DMS 273 treated with DMSO at 0.1 percent for 48 hours (cell line): ENCODE results near the gene SLC35G2.
"Not testable (repeated sequence)": the region's sequence is repeated elsewhere in the genome, so short reads cannot be mapped to it uniquely, and the experiment has no call there.

Experiments
- DNase-seq: peaks from one replicate; lab custom pipeline; 2025; lab: John Stamatoyannopoulos, UW

The SLC35G2 gene

DNA sequence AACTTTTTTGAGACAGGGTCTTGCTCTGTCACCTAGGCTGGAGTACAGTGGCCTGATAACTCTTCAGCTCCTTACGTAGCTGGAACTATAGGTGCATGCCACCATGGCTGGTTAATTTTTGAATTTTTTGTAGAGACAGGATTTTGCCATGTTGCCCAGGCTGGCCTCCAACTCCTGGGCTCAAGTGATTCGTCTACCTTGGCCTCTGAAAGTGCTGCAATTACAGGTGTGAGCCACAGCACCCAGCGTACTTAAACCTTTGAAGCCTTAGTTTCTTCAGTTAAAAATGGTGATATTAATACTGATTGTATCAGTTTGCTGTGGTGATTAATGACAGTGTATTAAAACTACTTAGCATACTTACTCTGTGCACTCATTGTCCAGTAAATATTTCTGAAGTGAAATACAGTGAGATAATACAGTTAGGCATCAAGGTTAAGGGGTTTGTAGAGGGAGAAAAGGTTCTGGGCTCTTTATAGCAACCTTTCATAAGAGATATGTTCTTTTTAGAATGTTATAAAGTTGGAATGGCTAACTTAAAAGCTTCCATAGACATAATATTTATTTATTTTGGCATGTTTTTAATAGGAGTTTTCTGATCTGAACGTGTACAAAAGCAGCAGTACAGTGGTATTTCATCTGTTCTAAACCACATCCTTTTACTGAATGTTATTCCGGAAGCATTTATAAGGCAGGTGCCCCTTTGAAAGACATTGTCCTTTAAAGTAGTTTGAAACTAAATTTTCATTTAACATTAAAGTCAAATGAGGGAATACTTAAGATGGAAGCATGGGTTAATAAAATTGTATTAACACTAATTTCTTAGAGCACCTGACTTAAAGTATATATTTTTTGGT lies 66.7 kb downstream of the SLC35G2 start:
- no peak for DNase-seq

DNA sequence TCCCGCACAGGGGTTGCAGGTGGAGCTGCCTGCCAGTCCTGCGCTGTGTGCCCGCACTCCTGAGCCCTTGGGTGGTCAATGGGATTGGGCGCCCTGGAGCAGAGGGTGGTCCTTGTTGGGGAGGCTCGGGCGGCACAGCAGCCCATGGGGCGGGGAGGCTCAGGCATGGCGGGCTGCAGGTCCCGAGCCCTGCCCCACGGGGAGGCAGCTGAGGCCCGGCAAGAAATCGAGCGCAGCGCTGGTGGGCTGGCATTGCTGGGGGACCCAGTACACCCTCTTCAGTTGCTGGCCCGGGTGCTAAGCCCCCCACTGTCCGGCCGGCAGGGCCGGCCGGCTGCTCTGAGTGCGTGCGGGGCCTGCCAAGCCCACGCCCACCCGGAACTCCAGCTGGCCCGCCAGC lies 71.0 kb downstream of the SLC35G2 start:
- no peak for DNase-seq

DNA sequence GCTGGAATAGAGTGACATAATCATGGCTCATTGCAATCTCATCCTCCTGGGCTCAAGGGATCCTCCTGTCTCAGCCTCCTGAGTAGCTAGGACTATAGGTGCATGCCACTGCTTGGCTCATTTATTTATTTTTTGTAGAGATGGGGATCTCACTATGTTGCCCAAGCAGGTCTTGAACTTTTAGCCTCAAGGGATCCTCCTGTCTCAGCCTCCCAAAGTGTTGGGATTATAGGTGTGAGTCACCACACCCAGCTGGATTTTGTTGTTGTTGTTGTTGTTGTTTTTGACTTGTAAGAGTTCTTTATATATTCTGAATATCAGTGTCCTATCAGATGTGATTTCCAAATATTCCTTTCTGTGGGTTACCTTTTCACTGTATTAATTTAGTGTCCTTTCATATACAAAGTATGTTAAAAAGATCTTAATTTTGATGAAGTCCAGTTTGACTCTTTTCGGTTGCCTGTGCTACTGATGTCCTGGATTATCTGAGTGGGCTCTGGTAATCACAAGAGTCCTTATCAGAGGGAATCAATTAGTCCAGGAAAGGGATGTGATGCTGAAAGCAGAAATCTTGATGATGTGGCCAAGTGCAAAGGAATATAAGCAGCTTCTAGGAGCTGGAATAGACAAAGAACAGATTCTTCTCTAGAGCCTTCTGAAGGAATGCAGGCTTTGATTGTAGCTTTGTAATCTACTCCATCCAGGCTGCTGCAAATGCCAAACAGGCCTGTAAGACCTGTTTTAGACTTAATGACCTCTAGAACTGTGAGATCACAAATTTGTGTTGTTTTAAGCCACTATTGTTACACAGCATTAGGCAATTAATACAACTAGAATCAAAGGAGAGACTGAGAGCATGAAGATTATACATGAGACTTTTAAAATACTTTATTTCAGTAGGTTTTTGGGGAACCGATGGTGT lies 73.3 kb downstream of the SLC35G2 start:
- DNase-seq = no peak

DNA sequence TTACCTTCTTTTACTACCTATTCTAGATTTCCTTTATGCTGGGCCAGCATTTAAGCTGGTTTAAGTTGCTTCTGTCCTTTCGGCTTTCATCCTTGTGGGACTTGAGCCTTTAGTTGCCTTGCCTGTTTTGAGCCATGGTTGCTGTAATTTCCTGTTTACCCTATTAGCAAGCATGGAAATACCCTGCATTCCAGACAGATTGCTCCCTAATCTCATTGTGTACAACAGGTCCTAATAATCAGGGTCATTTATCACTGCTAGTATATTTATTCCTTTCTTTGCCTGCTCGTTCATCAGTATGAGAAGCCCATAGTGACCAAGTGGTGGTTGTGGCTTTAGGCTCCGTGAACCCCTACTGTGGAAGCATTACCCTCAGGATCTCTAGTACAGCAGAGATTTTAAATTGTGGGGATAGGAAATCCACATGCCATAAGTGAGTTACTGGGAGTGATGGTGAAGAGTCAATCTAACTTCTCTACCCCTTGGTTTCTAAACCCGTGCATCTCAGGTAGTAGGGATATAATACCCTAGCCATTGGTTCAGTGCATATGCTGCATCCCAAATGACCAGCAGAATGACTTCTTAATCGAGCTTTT lies 75.0 kb downstream of the SLC35G2 start:
- no peak for DNase-seq

DNA sequence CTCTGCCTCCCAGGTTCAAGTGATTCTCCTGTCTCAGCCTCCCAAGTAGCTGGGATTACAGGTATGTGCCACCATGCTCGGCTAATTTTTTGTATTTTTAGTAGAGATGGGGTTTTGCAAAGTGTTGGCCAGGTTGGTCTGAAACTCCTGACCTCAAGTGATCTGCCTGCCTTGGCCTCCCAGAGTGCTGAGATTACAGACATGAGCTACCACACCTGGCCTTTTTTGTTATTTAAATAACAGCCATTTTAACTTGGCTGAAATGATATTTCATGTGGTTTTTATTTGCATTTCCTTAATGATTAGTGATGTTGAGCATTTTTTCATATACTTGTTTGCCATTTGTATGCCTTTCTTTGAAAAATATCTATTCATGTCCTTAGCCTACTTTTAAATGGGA lies 78.2 kb downstream of the SLC35G2 start:
- DNase-seq = not testable (repeated sequence)

DNA sequence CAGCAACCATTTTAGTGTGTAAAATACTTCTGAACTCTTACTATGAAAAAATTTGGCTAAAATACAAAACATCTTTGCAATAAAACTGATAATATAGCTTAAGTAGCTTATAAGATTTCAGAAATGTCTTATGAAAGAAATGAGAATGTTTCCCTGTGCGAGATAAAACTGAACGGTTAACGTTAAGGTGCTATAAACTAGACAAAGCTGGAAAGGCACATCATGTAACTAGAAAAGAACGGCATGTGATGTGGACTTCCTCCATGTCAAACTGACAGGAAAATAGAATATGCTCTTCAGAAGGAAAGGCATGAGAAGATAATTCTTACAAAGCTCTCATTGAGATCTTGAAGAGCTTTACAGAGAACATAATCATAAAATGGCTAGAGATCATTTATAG lies 79.6 kb downstream of the SLC35G2 start:
- no peak for DNase-seq

DNA sequence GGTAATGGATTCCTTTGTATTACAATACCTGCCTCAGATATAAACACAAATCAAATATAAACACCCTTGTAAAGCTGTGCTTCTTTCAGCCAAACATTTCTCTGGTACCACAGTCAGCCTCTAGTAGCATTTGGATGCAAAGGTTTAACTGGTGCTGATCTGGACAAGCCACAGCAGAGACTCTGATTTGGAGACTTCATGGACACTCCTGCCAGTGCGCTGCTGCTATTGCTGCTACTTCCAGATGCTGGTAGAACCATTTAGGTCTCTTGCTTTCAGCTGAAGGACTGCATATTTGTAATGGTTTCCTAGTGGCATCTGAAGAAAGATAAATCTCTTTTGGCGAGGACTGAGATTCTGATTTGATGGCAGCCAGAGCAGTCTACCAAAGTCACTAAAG lies 80.0 kb downstream of the SLC35G2 start:
- no peak for DNase-seq

DNA sequence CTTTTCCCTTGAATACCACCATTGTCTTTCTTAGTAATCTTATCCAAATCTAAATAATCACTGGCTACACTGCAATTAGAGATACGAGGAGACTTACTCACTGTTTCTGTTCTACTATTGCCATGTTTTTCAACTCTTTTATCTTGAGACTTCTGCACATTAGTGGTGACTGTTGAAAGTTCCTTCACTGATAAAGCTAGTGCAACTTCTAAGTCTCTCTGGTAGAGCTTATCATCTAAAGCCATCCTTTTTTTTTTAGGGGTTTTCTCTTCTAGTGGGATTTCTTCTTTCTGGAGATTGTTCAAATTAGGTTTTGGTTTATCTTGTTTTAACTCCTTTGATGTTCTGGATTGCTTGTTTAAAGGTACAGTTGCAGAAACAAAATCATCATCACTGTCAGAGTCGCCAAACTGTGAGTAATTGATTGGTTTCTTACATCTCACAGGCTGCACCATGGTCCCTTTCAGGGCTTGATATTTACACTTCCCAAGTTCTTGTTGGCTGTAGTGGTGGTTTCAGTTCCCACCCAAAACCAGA lies 80.8 kb downstream of the SLC35G2 start:
- DNase-seq = no peak

DNA sequence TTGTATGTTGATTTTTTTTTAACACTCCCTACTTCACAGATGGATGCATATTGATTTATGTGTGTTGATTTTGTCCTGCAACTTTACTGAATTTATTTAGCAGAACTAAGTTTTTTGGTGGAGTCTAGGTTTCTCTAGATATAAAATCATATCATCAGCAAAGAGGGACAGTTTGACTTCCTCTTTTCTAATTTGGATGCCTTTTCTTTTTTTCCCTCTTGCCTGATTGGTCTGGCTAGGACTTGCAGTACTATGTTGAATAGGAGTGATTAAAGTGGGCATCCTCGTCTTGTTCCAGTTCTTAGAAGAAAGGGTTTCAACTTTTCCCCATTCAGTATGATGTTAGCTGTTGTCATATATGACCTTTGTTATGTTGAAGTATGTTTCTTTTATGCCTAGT lies 81.8 kb downstream of the SLC35G2 start:
- not testable (repeated sequence) for DNase-seq

DNA sequence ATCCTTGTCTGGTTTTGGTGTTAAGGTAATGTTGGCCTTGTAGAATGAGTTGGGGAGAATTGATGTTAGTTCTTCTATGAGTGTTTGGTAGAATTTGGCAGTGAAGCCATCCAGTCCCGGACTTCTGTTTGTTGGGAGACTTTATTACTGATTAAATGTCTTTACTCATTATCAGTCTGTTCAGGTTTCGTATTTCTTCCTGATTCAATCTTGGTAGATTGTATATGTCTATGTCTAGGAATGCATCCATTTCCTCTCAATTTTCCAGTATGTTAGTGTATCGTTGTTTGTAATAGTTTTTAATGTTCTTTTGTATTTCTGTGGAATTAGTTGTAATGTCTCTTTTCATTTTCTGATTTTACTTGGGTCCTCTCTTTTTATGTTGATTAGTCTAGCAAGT lies 82.5 kb downstream of the SLC35G2 start:
- no peak for DNase-seq

DNA sequence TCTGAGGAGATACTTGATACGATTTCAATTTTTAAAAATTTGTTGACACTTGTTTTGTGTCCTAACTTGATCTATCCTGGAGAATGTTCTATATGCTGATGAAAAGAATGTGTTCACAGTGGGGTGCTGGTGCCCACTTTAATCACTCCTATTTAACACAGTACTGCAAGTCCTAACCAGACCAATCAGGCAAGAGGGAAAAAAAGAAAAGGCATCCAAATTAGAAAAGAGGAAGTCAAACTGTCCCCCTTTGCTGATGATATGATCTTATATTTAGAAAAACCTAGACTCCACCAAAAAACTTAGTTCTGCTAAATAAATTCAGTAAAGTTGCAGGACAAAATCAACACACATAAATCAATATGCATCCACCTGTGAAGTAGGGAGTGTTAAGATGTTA lies 83.6 kb downstream of the SLC35G2 start:
- not testable (repeated sequence) for DNase-seq

DNA sequence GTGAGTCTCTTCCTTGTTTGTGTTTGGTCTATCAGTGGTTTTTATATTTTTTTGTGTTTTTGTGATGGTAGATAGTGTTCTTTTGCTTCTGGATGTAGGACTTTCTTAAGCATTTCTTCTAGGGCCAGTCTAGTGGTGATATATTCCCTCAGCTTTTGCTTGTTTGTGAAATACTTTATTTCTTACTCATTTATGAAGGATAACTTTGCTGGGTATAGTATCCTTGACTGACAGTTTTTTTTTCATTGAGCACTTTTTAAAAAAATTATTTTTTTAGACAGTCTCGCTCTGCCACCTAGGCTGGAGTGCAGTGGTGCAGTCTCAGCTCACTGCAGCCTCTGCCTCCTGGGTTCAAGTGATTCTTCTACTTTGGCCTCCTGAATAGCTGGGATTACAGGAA lies 85.0 kb downstream of the SLC35G2 start:
- DNase-seq = no peak

DNA sequence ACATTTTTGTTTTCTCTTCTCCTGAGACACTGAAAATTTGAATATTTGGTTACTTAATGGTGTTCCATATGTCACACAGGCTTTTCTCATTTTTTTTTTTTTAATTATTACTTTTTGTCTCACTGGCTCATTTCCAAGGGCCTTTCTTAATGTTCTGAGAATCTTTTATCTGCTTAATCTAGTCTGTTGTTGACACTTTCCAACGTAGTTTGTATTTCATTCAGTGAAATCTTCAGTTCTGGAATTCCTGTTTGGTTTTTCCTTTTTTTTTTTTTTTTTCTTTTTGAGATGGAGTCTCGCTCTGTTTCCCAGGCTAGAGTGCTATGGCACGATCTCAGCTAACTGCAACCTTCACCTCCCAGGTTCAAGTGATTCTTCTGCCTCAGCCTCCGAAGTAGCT lies 85.8 kb downstream of the SLC35G2 start:
- DNase-seq = no peak
